DND-41 (cell line): Measurements from ENCODE around the gene FMN2.

Source experiments
- ATAC-seq: fragments of 200-7000 bp; cut with Tn5 transposase; 3 replicates; pipeline ENCODE4 v1.9.1; 2021; ENCODE audit warnings: low read depth; ENCODE audit not compliant: insufficient read depth
- DNase-seq: peaks from one replicate; pipeline ENCODE4 v3.0.0-alpha.2; 2020
- H2AFZ ChIP-seq: 2 replicates; pipeline ENCODE4 v1.6.0; 2012; ENCODE audit warnings: low read depth, low read length
- H3K27ac ChIP-seq: 2 replicates; pipeline ENCODE4 v1.5.1; 2012; ENCODE audit warnings: low read length, inconsistent platforms
- H3K27me3 ChIP-seq: fragments of 200-600 bp; sonication (generic); 2 replicates; pipeline ENCODE4 v1.6.0; 2012; ENCODE audit warnings: low read length, mild to moderate bottlenecking, inconsistent platforms; ENCODE audit not compliant: insufficient read depth, poor library complexity
- H3K36me3 ChIP-seq: 2 replicates; pipeline ENCODE4 v1.5.1; 2012; ENCODE audit warnings: low read length, inconsistent platforms; ENCODE audit not compliant: insufficient read depth
- H3K4me1 ChIP-seq: 2 replicates; pipeline ENCODE4 v1.5.1; 2012; ENCODE audit warnings: mild to moderate bottlenecking, low read length; ENCODE audit not compliant: insufficient read depth
- H3K4me2 ChIP-seq: 2 replicates; pipeline ENCODE4 v1.6.0; 2012; ENCODE audit warnings: mild to moderate bottlenecking, moderate library complexity, low read length, inconsistent platforms; ENCODE audit not compliant: insufficient read depth
- H3K4me3 ChIP-seq, 2 experiments: fragments of 200-600 bp in 1 of 2; shearing (Covaris generic) in 1 of 2; 2 replicates each; pipeline ENCODE4 v1.5.1; 2012 to 2016; ENCODE audit warnings: inconsistent platforms in 2 of 2, low read length in 2 of 2, mild to moderate bottlenecking in 2 of 2, low read depth in 1 of 2, moderate library complexity in 1 of 2
- H3K79me2 ChIP-seq: 2 replicates; pipeline ENCODE4 v1.6.0; 2012; ENCODE audit warnings: low read length, inconsistent platforms; ENCODE audit not compliant: insufficient read depth
- H3K9ac ChIP-seq: 2 replicates; pipeline ENCODE4 v1.6.0; 2012; ENCODE audit warnings: low read depth, mild to moderate bottlenecking, inconsistent platforms, low read length, moderate library complexity
- H3K9me3 ChIP-seq: 2 replicates; pipeline ENCODE4 v1.5.1; 2012; ENCODE audit warnings: low read length, moderate library complexity, mild to moderate bottlenecking, inconsistent platforms; ENCODE audit not compliant: insufficient read depth, severe bottlenecking
- H4K20me1 ChIP-seq: 2 replicates; pipeline ENCODE4 v1.6.0; 2012; ENCODE audit warnings: low read length; ENCODE audit not compliant: insufficient read depth
- EZH2 ChIP-seq: IDR thresholded peaks from 3 replicates; pipeline ENCODE4 v1.6.1; 2012; ENCODE audit warnings: borderline replicate concordance, low read depth, mild to moderate bottlenecking, moderate library complexity, low read length, inconsistent platforms; ENCODE audit not compliant: severe bottlenecking
- TF ChIP-seq, protein P1 (sequence below): IDR thresholded peaks from 2 replicates; pipeline ENCODE4 v1.5.1; 2012; ENCODE audit warnings: borderline replicate concordance, low read length, moderate library complexity, mild to moderate bottlenecking; ENCODE audit not compliant: poor library complexity, severe bottlenecking; ENCODE audit errors: extremely low read depth

FMN2 gene

DNA sequence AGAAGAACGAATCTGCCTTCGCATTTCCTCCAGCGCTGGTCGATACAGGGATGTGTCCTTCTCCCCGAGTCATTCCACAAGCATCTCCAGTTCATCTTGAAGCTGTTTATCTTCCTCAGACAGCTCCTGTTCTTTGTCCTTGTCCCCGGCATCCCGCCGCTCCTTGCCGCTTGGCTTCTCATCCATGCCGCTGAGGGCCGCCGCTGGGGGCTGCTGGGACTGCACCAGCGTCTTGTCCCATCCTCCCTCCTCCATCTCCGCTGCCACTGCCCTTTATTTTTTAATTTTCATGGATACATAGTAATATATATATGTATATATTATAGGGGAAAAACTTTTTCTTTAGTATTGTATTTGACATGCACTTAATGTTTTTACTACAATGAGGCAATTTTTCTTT lies 53.4 kb downstream of the FMN2 start:
- no peak for DNase-seq
- H3K36me3 ChIP-seq: no peaks in the 10 kb centered on the region
- no peak overlapping the region for H3K4me3 ChIP-seq
- H3K79me2 ChIP-seq: no peaks in the 10 kb centered on the region
- H3K27me3 ChIP-seq: no peaks in the 10 kb centered on the region
- no peak overlapping the region for H2AFZ ChIP-seq
- no peaks in the 10 kb centered on the region for H4K20me1 ChIP-seq
- H3K9ac ChIP-seq: no peak overlapping the region
- no peak for ATAC-seq
- H3K27ac ChIP-seq: no peak overlapping the region
- no peak overlapping the region for H3K4me2 ChIP-seq
- no peak for TF ChIP-seq EZH2
- TF ChIP-seq, protein P1, sequence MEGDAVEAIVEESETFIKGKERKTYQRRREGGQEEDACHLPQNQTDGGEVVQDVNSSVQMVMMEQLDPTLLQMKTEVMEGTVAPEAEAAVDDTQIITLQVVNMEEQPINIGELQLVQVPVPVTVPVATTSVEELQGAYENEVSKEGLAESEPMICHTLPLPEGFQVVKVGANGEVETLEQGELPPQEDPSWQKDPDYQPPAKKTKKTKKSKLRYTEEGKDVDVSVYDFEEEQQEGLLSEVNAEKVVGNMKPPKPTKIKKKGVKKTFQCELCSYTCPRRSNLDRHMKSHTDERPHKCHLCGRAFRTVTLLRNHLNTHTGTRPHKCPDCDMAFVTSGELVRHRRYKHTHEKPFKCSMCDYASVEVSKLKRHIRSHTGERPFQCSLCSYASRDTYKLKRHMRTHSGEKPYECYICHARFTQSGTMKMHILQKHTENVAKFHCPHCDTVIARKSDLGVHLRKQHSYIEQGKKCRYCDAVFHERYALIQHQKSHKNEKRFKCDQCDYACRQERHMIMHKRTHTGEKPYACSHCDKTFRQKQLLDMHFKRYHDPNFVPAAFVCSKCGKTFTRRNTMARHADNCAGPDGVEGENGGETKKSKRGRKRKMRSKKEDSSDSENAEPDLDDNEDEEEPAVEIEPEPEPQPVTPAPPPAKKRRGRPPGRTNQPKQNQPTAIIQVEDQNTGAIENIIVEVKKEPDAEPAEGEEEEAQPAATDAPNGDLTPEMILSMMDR: no peak
- no peaks in the 10 kb centered on the region for H3K4me1 ChIP-seq
- H3K9me3 ChIP-seq: no peaks in the 10 kb centered on the region

DNA sequence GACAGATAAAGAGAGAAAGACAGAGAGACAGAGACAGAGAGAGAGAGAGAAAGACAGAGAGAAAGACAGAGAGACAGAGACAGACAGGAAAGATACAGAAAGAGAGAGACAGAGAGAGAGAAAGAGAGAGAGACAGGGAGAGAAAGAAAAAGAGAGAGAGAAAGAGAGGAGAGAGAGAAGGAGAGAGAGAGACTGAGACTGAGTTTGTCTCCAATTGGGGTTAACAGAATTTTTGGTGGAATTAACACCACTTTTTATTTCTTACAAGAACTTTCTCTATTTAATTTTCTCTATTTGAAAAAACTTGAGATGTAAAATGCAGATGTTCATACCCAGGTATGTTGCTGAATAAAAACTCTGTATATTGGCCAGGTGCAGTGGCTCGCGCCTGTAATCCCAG lies 56.6 kb downstream of the FMN2 start:
- H3K36me3 ChIP-seq: no peaks in the 10 kb centered on the region
- no peak for ATAC-seq

DNA sequence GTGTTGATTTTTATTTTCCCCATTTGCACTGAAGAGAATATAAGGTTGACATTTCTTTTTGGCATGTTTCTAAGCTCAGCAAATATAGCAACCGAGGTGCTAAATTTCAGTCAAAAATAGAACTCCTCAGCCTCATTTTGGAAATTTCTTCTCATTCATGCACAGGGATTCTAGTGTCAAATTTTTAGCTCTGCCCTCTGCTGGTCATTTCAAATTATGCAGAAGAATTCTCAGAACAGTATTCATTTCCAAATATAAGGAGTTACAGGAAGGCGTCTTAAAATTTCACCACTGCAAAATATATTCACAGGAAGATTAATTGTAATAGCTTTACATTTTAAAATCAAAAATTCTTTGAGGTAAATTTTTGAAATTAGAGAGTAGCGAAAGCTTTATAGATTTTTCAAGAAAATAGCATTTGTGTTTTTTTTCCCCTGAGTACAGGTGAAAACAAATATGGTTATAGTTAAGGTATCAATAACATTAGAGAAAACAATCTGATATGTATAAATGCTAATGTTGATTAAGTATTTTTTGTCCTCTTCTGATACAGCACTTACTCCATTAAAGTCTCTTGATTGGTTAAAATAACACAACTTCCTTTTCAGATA lies 57.9 kb downstream of the FMN2 start:
- Histone ChIP-seq H3K79me2 (no peaks in the 10 kb centered on the region), H3K4me2 (no peak overlapping the region), H3K9ac (no peak overlapping the region), H3K4me1 (no peaks in the 10 kb centered on the region), H3K36me3 (no peaks in the 10 kb centered on the region), H3K4me3 (no peak overlapping the region), H3K27ac (no peak overlapping the region), H3K9me3 (no peaks in the 10 kb centered on the region), H2AFZ (no peak overlapping the region), H3K27me3 (no peaks in the 10 kb centered on the region), H4K20me1 (no peaks in the 10 kb centered on the region)
- peak; percentile 47; the same call in 1 of the 3 replicates for ATAC-seq
- TF ChIP-seq, protein P1: peak; percentile 70
- no peak for TF ChIP-seq EZH2
- no peak for DNase-seq

More for the DNA sequence above, 56.6 kb downstream of the FMN2 start:
- H3K4me1 ChIP-seq: no peaks in the 10 kb centered on the region
- H2AFZ ChIP-seq: no peak overlapping the region
- H3K27ac ChIP-seq: no peak overlapping the region
- no peaks in the 10 kb centered on the region for H3K79me2 ChIP-seq
- H3K4me2 ChIP-seq: no peak overlapping the region
- no peak overlapping the region for H3K9ac ChIP-seq
- TF ChIP-seq, protein P1: no peak
- TF ChIP-seq EZH2: no peak
- H3K27me3 ChIP-seq: no peaks in the 10 kb centered on the region
- no peak for DNase-seq
- H3K4me3 ChIP-seq: no peak overlapping the region
- no peaks in the 10 kb centered on the region for H4K20me1 ChIP-seq
- no peaks in the 10 kb centered on the region for H3K9me3 ChIP-seq
